ENCODE results near the gene CDKN2AIPNL.

The CDKN2AIPNL gene

DNA sequence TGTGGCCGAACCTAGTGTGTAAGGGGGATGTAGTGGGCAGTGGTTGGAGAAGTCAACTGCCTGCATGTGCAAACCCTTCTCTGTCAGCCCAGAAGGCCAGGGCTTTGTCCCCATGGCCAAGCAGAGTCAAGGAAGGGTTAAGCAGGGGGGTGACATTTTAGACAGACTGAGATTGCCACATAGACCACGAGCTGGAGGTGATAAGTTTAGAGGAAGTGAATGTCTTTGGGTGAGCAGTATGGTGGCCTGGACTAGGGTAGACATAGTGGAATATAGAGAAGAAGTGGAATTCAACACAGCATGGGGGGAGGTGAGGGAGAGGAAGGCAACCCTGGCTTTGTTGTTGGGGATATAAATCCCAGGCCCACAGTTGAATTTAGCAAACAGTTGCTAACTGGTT lies 38.7 kb upstream of the CDKN2AIPNL start:
- H3K27me3 ChIP-seq (ENCODE audit: control insufficient read depth in 1 of 2, insufficient read depth in 2 of 2, low read length in 2 of 2): no peaks in the 10 kb centered on the region
- no peaks in the 10 kb centered on the region for H3K9me3 ChIP-seq (ENCODE audit: low read length)
- H3K36me3 ChIP-seq (ENCODE audit: insufficient read depth, low read length): no peaks in the 10 kb centered on the region
- H3K9ac ChIP-seq (ENCODE audit: low read length): no peak overlapping the region
- no peaks in the 10 kb centered on the region for H3K4me1 ChIP-seq (ENCODE audit: insufficient read depth, low read length)
- no peak overlapping the region for H3K27ac ChIP-seq (ENCODE audit: low read depth, low read length)
- no peak overlapping the region for H3K4me3 ChIP-seq (ENCODE audit: low read depth in 1 of 2, low read length in 2 of 2)

- Histone ChIP-seq H3K27me3 (ENCODE audit: control insufficient read depth in 1 of 2, insufficient read depth in 2 of 2, low read length in 2 of 2) (no peaks in the 10 kb centered on the region), H3K9ac (ENCODE audit: low read length) (no peak overlapping the region), H3K9me3 (ENCODE audit: low read length) (no peaks in the 10 kb centered on the region), H3K4me1 (ENCODE audit: insufficient read depth, low read length) (no peaks in the 10 kb centered on the region), H3K27ac (ENCODE audit: low read depth, low read length) (no peak overlapping the region), H3K36me3 (ENCODE audit: insufficient read depth, low read length) (no peaks in the 10 kb centered on the region), H3K4me3 (ENCODE audit: low read depth in 1 of 2, low read length in 2 of 2) (no peak overlapping the region)
Observed at GRCh38 chr5:134449167-134449566, 37.5 kb upstream of the CDKN2AIPNL start.

DNA sequence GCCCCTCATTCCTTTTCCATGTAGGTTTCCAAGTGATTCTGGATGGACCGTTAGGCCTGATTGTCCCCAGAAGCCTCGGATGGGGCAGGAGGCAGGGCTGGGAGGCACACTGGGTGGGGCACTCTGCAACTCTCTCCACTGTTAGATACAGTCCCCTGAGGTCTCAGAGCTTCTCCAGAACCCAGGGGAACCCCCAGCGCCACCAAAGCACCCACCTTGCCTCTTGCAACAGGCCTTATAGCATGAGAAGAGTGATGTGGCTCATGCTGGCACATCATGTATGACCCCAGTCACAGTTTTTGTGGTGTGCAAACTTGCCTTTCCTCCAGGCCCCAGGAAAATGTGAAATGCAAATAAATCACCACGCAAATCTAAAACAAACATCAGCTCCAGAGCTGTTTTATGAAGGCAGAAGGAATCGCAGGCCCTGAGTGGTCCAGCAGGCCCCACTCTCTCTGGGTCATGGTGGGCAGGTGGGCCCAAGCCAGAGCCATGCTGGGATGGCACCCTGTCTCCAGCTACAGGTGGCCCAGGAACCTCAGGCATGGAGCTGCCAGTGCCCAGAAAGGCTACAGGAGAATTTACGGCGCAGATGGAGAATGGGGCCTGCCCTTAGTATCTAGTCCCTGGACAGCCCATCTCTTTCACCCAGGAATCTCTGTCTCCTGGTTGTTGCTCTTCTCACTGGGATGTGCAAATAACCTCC lies 36.3 kb upstream of the CDKN2AIPNL start:
- no peaks in the 10 kb centered on the region for H3K27me3 ChIP-seq (ENCODE audit: control insufficient read depth in 1 of 2, insufficient read depth in 2 of 2, low read length in 2 of 2)

DNA sequence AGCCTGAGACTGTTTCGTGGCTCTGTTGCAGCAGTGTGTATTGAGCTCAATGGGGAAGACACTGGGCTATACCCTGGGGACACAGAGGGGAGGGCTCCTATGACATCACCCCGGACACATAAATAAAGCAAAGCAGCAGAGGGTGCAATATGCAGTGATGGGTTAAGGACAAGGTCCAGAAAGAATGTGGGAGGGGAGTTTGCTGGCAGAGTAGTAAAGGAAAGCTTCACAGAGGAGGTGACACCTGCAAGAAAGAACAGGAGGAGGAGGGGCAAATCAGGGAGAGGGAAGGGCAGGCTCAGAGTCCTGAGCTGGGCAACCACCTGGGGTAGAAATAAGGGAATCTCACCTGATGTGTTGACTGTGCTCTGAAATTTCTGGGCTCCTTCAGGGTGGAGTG lies 35.3 kb upstream of the CDKN2AIPNL start:
- Histone ChIP-seq H3K9me3 (ENCODE audit: low read length) (no peaks in the 10 kb centered on the region), H3K4me1 (ENCODE audit: insufficient read depth, low read length) (no peaks in the 10 kb centered on the region), H3K27me3 (ENCODE audit: control insufficient read depth in 1 of 2, insufficient read depth in 2 of 2, low read length in 2 of 2) (no peaks in the 10 kb centered on the region), H3K27ac (ENCODE audit: low read depth, low read length) (no peak overlapping the region), H3K4me3 (ENCODE audit: low read depth in 1 of 2, low read length in 2 of 2) (no peak overlapping the region), H3K36me3 (ENCODE audit: insufficient read depth, low read length) (no peaks in the 10 kb centered on the region), H3K9ac (ENCODE audit: low read length) (no peak overlapping the region)

More for the DNA sequence above, 36.3 kb upstream of the CDKN2AIPNL start:
- Histone ChIP-seq H3K9ac (ENCODE audit: low read length) (no peak overlapping the region), H3K36me3 (ENCODE audit: insufficient read depth, low read length) (no peaks in the 10 kb centered on the region), H3K4me1 (ENCODE audit: insufficient read depth, low read length) (no peaks in the 10 kb centered on the region), H3K27ac (ENCODE audit: low read depth, low read length) (no peak overlapping the region), H3K9me3 (ENCODE audit: low read length) (no peaks in the 10 kb centered on the region), H3K4me3 (ENCODE audit: low read depth in 1 of 2, low read length in 2 of 2) (no peak overlapping the region)

GRCh38 chr5:134445856-134446818 lies 34.5 kb upstream of the CDKN2AIPNL start:
- Histone ChIP-seq H3K27ac (ENCODE audit: low read depth, low read length) (no peak overlapping the region), H3K9ac (ENCODE audit: low read length) (no peak overlapping the region), H3K9me3 (ENCODE audit: low read length) (no peaks in the 10 kb centered on the region), H3K27me3 (ENCODE audit: control insufficient read depth in 1 of 2, insufficient read depth in 2 of 2, low read length in 2 of 2) (no peaks in the 10 kb centered on the region), H3K4me1 (ENCODE audit: insufficient read depth, low read length) (no peaks in the 10 kb centered on the region), H3K4me3 (ENCODE audit: low read depth in 1 of 2, low read length in 2 of 2) (no peak overlapping the region), H3K36me3 (ENCODE audit: insufficient read depth, low read length) (no peaks in the 10 kb centered on the region)

DNA sequence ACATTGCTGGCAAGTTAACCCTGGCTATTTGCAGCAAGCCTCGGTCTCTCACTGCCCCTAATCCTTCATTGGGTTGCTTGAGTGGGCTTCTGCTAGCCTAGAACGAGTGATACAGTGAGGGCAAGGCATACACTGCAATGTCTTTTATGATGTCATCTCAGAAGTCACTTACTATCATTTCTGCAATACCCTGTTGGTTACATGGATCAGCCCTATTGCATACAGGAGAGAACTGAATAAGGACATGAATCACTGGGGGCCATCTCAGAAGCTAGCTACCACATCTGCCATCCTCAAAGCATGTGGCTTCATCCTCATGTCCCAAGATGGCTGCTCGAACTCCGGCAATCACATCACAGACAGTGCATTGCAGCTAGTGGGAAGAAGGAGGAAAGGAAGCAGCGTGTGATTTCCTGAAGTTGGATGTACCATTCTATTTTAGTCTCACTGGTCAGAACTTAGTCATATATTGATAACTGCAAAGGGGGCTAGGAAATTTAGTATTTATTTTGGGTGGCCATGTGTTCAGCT lies 33.3 kb upstream of the CDKN2AIPNL start:
- Histone ChIP-seq H3K27ac (ENCODE audit: low read depth, low read length) (no peak overlapping the region), H3K4me3 (ENCODE audit: low read depth in 1 of 2, low read length in 2 of 2) (no peak overlapping the region), H3K9me3 (ENCODE audit: low read length) (no peaks in the 10 kb centered on the region), H3K4me1 (ENCODE audit: insufficient read depth, low read length) (no peaks in the 10 kb centered on the region), H3K27me3 (ENCODE audit: control insufficient read depth in 1 of 2, insufficient read depth in 2 of 2, low read length in 2 of 2) (no peaks in the 10 kb centered on the region), H3K36me3 (ENCODE audit: insufficient read depth, low read length) (no peaks in the 10 kb centered on the region), H3K9ac (ENCODE audit: low read length) (no peak overlapping the region)

DNA sequence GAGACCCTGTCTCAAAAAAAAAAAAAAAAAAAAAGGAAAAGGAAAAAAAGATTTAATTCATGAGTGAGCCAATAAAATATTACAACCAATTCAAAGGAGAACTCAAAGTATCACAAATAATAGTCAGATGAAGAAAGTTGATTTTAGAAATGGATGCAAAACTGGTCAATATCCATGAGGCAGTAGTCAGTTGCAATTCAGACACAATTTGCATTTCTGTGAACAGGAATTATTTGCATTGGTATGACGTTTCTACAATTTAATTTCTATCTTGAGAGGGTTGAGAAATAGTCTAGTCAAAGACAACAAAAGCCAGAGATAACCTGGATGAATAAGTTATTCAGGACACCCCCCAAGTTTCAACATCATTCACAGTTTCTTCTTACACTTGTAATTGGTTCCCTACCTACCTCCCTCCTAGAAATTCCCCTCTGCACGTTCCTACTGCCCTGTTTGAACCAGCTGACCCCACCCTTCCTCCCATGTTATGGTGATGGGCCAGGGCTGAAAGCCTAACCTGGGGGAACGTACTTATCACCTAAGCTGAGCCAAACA lies 28.6 kb upstream of the CDKN2AIPNL start:
- no peak overlapping the region for H3K4me3 ChIP-seq (ENCODE audit: low read depth in 1 of 2, low read length in 2 of 2)
- H3K4me1 ChIP-seq (ENCODE audit: insufficient read depth, low read length): peaks cover 33% of the 10 kb centered on the region
- H3K36me3 ChIP-seq (ENCODE audit: insufficient read depth, low read length): no peaks in the 10 kb centered on the region
- H3K27ac ChIP-seq (ENCODE audit: low read depth, low read length): no peak overlapping the region
- no peaks in the 10 kb centered on the region for H3K27me3 ChIP-seq (ENCODE audit: control insufficient read depth in 1 of 2, insufficient read depth in 2 of 2, low read length in 2 of 2)
- no peak overlapping the region for H3K9ac ChIP-seq (ENCODE audit: low read length)
- no peaks in the 10 kb centered on the region for H3K9me3 ChIP-seq (ENCODE audit: low read length)

- Histone ChIP-seq H3K9ac (ENCODE audit: low read length) (no peak overlapping the region), H3K9me3 (ENCODE audit: low read length) (no peaks in the 10 kb centered on the region), H3K4me3 (ENCODE audit: low read depth in 1 of 2, low read length in 2 of 2) (no peak overlapping the region), H3K27ac (ENCODE audit: low read depth, low read length) (no peak overlapping the region), H3K27me3 (ENCODE audit: control insufficient read depth in 1 of 2, insufficient read depth in 2 of 2, low read length in 2 of 2) (no peaks in the 10 kb centered on the region), H3K36me3 (ENCODE audit: insufficient read depth, low read length) (no peaks in the 10 kb centered on the region), H3K4me1 (ENCODE audit: insufficient read depth, low read length) (peaks cover 33% of the 10 kb centered on the region)
Observed at GRCh38 chr5:134439210-134439654, 27.6 kb upstream of the CDKN2AIPNL start.

GRCh38 chr5:134438721-134439123 lies 27.0 kb upstream of the CDKN2AIPNL start:
- peaks cover 33% of the 10 kb centered on the region for H3K4me1 ChIP-seq (ENCODE audit: insufficient read depth, low read length)
- no peaks in the 10 kb centered on the region for H3K27me3 ChIP-seq (ENCODE audit: control insufficient read depth in 1 of 2, insufficient read depth in 2 of 2, low read length in 2 of 2)
- no peaks in the 10 kb centered on the region for H3K9me3 ChIP-seq (ENCODE audit: low read length)
- no peak overlapping the region for H3K27ac ChIP-seq (ENCODE audit: low read depth, low read length)
- no peaks in the 10 kb centered on the region for H3K36me3 ChIP-seq (ENCODE audit: insufficient read depth, low read length)
- H3K4me3 ChIP-seq (ENCODE audit: low read depth in 1 of 2, low read length in 2 of 2): no peak overlapping the region
- no peak overlapping the region for H3K9ac ChIP-seq (ENCODE audit: low read length)

DNA sequence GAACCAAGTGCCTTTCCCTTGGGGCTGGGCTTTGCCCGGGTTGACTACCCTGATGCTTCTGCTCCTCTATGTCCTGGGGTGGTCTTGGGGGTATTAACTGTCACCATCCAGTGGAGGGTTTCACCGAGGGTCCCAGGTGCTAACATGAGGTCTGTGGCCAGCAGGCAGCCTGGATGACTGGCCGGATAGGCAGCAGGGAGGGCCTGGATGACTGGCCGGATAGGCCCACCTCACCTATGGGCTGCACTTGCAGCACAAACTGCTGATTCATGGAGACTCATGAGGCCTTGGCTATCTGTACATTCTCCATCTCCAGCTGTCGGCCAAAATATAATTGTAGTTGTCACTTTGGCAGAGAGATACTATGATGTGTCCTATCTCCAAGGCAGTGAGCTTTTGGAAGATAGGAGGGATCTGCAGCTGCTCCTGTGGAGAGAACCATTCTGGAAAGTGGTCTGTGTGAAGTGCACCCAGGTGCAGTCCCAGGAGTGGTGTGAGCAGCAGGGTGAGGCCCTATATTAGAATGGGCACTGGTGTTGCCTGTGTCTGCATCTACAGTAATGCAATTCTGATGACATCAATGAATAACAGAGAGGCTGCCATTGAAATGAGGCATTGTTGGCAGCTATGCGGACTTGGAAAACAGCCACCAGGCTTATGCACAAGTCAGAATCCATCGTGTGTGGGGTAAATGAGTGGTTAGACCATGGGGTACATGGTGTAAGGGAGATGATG lies 26.3 kb upstream of the CDKN2AIPNL start:
- Histone ChIP-seq H3K9me3 (ENCODE audit: low read length) (no peaks in the 10 kb centered on the region), H3K4me1 (ENCODE audit: insufficient read depth, low read length) (peaks cover 33% of the 10 kb centered on the region), H3K4me3 (ENCODE audit: low read depth in 1 of 2, low read length in 2 of 2) (no peak overlapping the region), H3K36me3 (ENCODE audit: insufficient read depth, low read length) (no peaks in the 10 kb centered on the region), H3K27me3 (ENCODE audit: control insufficient read depth in 1 of 2, insufficient read depth in 2 of 2, low read length in 2 of 2) (no peaks in the 10 kb centered on the region), H3K27ac (ENCODE audit: low read depth, low read length) (no peak overlapping the region), H3K9ac (ENCODE audit: low read length) (no peak overlapping the region)
